Measurements from ENCODE around the gene NDUFV1.
"Not testable (repeated sequence)": the region's sequence is repeated elsewhere in the genome, so short reads cannot be mapped to it uniquely, and the experiment has no call there.

Gene NDUFV1

GRCh38 chr11:67627812-67628624 lies 21.3 kb downstream of the NDUFV1 start:
- no peak for DNase-seq

DNA sequence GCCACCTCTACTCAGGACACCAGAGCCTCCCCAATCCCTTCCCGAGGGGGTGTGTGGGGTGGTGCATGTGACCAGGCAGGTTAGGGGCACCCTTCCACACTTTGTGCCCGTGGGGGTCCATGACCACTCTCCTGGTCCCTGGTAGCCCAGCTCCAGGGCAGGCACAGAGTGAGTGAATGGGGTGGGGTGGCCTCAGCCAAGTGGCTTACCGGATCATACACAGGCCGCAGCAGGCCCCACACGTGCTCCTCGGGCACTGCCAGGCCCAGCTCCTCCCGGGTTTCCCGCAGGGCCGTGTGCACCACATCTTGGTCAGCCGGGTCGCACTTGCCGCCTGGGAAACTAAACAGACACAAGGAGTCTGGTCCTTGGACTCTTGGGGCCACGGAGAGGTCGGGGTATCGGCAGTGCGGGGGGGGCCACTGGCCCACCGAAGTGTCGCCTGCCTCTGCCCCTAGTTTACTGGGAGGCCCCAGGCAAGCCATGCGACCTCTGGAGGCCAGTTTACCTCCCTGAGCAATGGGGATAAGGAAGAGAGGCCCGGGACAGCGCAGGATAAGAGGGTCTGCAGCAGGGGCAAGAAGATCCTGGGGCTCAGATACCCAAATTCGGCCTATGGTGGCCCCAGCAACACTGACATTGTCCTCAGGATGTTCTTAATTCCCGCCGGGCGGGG lies 22.1 kb downstream of the NDUFV1 start:
- DNase-seq: no peak

DNA sequence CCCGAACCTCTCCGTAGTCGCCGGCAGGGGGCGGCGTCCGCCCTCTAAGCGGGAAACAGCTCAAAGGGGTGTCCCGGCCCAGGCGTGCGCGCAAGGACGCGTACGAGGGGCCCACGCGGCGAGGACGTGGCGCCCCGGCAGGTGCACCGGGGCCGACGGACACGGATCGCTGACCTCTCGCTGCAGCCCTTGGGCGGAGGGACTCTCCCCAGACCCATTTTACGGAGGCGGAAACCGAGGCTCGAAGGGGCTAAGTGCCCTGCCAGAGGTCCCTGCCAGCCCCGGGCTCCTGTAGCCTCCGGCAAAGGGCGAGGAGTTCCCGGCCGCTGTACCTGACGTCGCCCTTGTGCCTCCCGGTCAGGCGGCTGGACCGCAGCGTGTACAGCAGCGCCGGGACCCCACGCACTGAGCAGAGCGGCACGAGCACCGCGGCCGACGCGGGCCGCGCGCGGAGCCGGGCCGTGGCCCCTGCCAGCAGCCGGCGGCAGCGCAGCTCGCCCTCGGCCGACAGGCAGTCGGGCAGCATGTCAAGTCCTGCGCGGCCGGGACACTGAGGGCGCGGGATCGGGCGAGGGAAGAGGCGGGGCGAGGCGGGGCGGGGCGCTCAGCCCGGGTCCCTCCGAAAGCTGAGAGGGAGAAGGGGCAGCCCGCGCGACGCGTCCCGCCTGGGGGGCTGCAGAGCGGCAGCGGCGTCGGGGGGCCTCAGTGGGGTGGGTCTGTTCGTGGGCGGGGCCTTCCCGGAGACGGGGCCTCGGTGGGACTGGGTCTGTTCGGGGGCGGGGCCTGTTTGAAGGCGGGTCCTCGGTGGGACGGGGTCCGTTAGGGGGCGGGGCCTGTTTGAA lies 22.9 kb downstream of the NDUFV1 start, which contains the start of gene NUDT8:
Gene NUDT8 (minus strand): TSS at position 552 of the 842 bp plus-strand sequence. CDS start 26 bp downstream, at position 526.
- DNase-seq: peak; percentile 33

DNA sequence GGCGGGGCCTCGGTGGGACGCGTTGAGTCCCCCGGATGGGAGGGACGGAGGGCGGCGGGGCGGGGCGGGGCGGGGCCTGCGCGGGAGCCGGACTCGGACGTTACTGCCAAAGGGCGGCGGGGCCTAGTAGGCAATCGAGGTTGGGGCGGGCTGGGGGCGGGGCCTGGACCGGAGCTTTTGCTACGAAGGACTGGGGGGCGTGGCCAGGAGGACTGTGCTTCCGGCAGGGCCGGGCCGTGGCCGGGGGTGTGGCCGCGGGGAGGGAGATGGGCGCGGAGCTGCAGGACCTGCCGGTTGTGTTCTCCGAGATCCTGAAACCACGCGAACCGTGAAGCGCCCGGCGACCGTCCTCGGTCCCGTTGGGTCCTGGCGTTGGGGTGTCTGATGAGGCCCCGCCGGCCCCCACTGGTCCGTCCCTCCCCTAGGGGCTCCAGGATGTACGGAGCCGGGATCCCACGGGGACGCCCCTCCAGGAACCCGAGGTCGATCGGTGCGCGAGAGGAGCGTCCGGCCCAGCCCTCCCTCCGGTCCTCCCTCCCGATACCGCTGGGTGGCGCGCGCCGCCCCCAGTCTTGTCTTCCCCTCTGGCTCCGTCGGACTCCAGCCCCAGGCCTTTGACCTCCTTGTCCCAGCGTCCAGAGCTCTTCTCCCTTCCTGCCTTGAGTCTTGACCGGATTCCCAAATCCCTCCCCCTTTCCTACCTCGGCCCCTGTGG lies 23.6 kb downstream of the NDUFV1 start:
- peak; percentile 83 for DNase-seq

GRCh38 chr11:67630943-67631331 lies 24.2 kb downstream of the NDUFV1 start:
- no peak for DNase-seq

GRCh38 chr11:67631411-67631810 lies 24.7 kb downstream of the NDUFV1 start:
- DNase-seq: no peak

- no peak for DNase-seq
These were observed 25.1 kb downstream of the NDUFV1 start for GRCh38 chr11:67631853-67632174.

DNA sequence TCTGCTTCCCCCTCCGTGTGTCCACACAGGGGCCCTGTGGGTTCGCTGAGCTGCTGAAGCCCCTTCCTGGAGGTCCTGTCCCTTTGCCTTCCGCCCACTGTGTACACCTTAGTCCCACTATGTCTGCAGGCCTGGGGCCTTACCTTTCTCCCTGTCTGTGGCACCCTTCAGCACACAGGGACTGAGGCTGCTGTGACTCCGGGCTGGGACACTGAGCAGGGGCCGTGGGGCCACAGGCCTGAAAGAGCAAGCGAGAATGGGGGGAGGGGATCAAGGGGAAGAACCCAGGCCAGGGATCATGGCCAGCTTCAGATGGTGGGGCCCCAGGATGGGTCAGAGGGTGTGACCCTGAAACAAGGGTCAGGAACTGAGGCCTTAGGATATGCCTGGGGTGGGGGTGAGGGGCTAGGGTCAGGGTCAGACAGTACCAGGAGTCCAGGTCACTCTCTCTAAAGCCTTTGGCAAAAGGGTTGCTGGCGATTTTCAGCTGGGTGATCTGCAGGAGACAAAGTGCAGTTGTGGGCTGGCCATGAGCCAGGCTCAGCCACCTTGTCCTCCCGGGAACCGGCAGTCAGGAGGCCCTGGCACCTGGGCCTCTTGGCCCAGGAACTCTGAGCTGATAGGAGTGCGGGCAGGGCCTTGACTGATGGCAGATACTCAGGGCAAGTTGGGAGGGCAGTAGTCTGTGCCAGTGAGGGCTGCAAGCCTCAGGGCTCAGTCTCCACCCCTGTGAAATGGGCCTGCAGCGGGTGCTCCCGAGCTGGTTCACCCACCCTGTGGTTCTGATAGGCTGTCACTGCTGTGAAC lies 25.6 kb downstream of the NDUFV1 start:
- DNase-seq: no peak

DNA sequence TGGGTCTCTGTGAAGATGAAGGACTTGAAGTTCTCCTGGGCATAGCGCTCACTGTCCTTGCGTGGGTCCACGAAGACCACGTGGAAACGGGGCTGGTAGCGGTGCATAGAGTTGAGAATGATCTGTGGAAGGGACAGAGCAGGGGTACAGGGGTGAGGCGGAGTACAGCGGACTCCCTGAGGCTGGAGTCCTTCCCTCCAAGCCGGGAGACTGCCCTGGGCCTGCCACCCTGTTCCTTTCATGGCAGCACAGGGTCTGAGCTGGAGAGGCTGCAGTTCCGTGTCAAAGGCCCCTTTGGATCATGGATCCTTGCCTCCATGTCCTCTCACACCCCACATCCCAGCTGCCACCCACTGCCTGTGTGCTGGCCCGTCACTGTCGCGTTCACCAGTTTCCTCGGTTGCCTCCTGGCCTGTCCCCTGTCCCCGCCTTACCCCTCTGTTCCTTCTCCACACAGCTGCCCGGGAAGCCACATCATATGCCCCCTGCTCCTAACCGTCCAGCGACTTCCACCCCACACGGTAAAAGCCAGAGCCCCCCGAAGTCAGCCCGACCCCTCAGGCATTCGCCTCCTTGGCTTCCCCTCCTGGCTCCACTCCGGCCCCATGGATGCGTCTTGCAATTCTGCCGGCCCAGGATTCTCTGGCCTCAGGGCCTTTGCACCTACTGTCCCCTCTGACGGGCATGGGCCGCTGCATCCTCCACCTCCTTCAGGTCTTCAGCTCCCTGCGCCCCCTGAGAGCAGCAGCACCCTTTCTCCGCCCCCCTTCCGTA lies 26.4 kb downstream of the NDUFV1 start:
- no peak for DNase-seq

- DNase-seq: no peak
These were observed 27.1 kb downstream of the NDUFV1 start for GRCh38 chr11:67633758-67634365.

DNA sequence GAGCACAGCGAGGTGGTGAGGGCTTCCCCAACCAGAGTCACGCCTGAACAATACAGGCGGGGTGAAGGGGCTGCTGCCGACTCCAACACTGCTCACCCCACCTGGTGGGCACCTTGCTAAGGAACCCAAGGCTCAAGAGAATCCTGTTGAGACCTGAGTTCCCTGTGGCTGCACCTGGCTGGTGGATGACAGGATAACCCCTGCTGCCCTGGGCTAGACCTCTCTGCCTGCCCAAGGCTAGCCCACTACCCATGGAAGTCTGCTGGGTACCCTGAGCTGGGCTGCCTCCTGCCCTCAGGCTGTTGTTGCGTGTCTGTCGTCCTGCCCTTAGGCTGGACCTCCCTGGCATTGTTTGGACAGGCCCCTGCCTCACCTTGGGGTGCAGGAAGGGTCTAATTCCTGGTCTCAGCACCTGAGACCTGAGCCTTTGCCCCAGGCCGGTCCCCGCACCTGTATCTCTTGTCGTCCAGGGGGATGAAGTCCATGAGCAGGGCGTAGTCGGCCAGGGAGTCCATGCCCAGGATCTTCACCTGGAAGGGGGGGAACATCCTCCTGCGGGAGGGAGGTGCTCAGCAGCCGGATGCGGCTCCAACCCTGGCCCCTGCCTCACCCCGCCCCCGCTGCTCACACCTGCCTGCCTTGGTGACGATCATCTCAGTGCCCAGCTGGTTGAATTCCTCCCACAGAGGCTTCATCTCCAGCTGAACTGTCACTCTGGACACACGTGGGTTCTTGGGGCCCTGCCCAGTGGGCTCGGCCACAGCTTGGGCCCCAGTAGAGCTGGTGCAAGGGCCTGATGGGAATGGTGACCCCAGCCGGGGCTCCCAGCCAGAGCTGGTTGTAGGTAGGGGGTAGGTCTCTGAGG lies 27.9 kb downstream of the NDUFV1 start:
- DNase-seq: no peak

DNA sequence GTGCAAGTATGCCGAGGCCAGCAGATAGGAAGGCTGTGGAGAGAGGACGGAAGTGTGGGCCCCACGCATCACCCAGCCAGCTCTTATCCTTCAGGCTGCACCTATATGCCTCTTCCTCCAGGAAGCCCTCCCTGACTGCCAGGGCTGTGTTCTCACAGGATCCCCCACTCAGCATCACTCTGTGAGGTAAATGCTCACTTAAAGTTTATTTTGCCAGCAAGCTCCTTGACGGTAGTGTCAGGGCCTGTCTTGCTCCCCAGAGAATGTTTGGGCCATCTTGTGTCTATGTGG lies 28.4 kb downstream of the NDUFV1 start:
- no peak for DNase-seq

GRCh38 chr11:67636962-67637361 lies 30.2 kb downstream of the NDUFV1 start:
- DNase-seq: no peak

- DNase-seq: not testable (repeated sequence)
These were observed 30.7 kb downstream of the NDUFV1 start for GRCh38 chr11:67637441-67637840.

- DNase-seq: no peak
These were observed 32.0 kb downstream of the NDUFV1 start for GRCh38 chr11:67638535-67639437.

GRCh38 chr11:67639438-67639859 lies 32.7 kb downstream of the NDUFV1 start, which contains the start of gene TBX10:
TBX10 (minus strand) TSS chr11:67639763; CDS start chr11:67639472, 291 bp downstream.
- DNase-seq: no peak

GRCh38 chr11:67640021-67640757 lies 33.5 kb downstream of the NDUFV1 start:
- DNase-seq: no peak

Measured in DMS 273 treated with DMSO at 0.1 percent for 48 hours (cell line).